ENCODE data around the gene OR6S1. TPM values are rescaled to one million over a fixed set of nuclear protein-coding genes. Genes with fewer than 3 reads are reported as not detected.

Gene OR6S1
- total and polyA plus RNA-seq, 5 donors from 2014 or later: not detected

GRCh38 chr14:20683891-20684661 lies 42.6 kb upstream of the OR6S1 start, which contains the start of gene RNASE4:
Gene RNASE4, plus strand, starts transcription at chr14:20684560. Its CDS starts 14,812 bp downstream, at chr14:20699372.
- peak within 1 kb of the TSS; percentile 93 for H3K4me3 ChIP-seq (ENCODE audit: low read depth, low read length)
- H3K4me1 ChIP-seq (ENCODE audit: control insufficient read depth, insufficient read depth, low read length, poor library complexity, severe bottlenecking): peaks cover 45% of the 10 kb centered on the region
- no peaks in the 10 kb centered on the region for H3K36me3 Mint-ChIP-seq
- no peaks in the 10 kb centered on the region for H3K27me3 Mint-ChIP-seq
- no peaks in the 10 kb centered on the region for H3K27me3 ChIP-seq (ENCODE audit: control insufficient read depth, insufficient read depth, low read length)
- no peaks in the 10 kb centered on the region for H3K9me3 ChIP-seq (ENCODE audit: control insufficient read depth in 2 of 2, low read length in 2 of 2)
- peaks cover 0 to 6% (median 0%) of the 10 kb centered on the region in 7 donors for H3K9me3 Mint-ChIP-seq
- H3K4me3 Mint-ChIP-seq: no peak within 1 kb of the TSS
- no peak within 1 kb of the TSS for H3K27ac Mint-ChIP-seq
- peak within 1 kb of the TSS; percentile 96 for H3K27ac ChIP-seq (ENCODE audit: insufficient read depth, low read length, poor library complexity, severe bottlenecking)
- ATAC-seq (ENCODE audit: low read depth in 2 of 2) (peak; percentile 17 to 32), DNase-seq (peak; percentile 68 to 87 (median 80))
- peaks cover 10 to 35% (median 22%) of the 10 kb centered on the region in 4 donors for H3K4me1 Mint-ChIP-seq
- H3K36me3 ChIP-seq (ENCODE audit: control insufficient read depth, insufficient read depth, low read length): no peaks in the 10 kb centered on the region

- no peaks in the 10 kb centered on the region for H3K27me3 Mint-ChIP-seq
- no peak overlapping the region for H3K4me3 Mint-ChIP-seq
- Histone ChIP-seq H3K9me3 (ENCODE audit: control insufficient read depth in 2 of 2, low read length in 2 of 2) (no peaks in the 10 kb centered on the region), H3K27ac (ENCODE audit: insufficient read depth, low read length, poor library complexity, severe bottlenecking) (peak overlapping the region; percentile 96), H3K4me3 (ENCODE audit: low read depth, low read length) (peak overlapping the region; percentile 93), H3K27me3 (ENCODE audit: control insufficient read depth, insufficient read depth, low read length) (no peaks in the 10 kb centered on the region), H3K4me1 (ENCODE audit: control insufficient read depth, insufficient read depth, low read length, poor library complexity, severe bottlenecking) (peaks cover 45% of the 10 kb centered on the region), H3K36me3 (ENCODE audit: control insufficient read depth, insufficient read depth, low read length) (no peaks in the 10 kb centered on the region)
- peaks cover 0 to 6% (median 0%) of the 10 kb centered on the region in 7 donors for H3K9me3 Mint-ChIP-seq
- peak; percentile 61 to 86 (median 84) for DNase-seq
- no peak overlapping the region for H3K27ac Mint-ChIP-seq
- no peaks in the 10 kb centered on the region for H3K36me3 Mint-ChIP-seq
- peak; percentile 33 to 37 for ATAC-seq (ENCODE audit: low read depth in 2 of 2)
- H3K4me1 Mint-ChIP-seq: peaks cover 10 to 35% (median 22%) of the 10 kb centered on the region in 4 donors
Observed at GRCh38 chr14:20683125-20683890, 41.8 kb upstream of the OR6S1 start.

GRCh38 chr14:20682435-20683124 lies 41.1 kb upstream of the OR6S1 start:
- ATAC-seq (ENCODE audit: low read depth in 2 of 2): peak; percentile 66 to 70
- H3K4me1 ChIP-seq (ENCODE audit: control insufficient read depth, insufficient read depth, low read length, poor library complexity, severe bottlenecking): peaks cover 45% of the 10 kb centered on the region
- peak overlapping the region; percentile 93 for H3K4me3 ChIP-seq (ENCODE audit: low read depth, low read length)

GRCh38 chr14:20682127-20682434 lies 40.6 kb upstream of the OR6S1 start:
- no peaks in the 10 kb centered on the region for H3K9me3 ChIP-seq (ENCODE audit: control insufficient read depth in 2 of 2, low read length in 2 of 2)
- no peak for ATAC-seq (ENCODE audit: low read depth in 2 of 2)
- H3K36me3 ChIP-seq (ENCODE audit: control insufficient read depth, insufficient read depth, low read length): no peaks in the 10 kb centered on the region
- no peaks in the 10 kb centered on the region for H3K27me3 Mint-ChIP-seq
- H3K4me3 ChIP-seq (ENCODE audit: low read depth, low read length): peak overlapping the region; percentile 93
- H3K4me1 Mint-ChIP-seq: peaks cover 10 to 35% (median 21%) of the 10 kb centered on the region in 4 donors
- peak overlapping the region; percentile 96 for H3K27ac ChIP-seq (ENCODE audit: insufficient read depth, low read length, poor library complexity, severe bottlenecking)
- no peak for DNase-seq
- H3K27me3 ChIP-seq (ENCODE audit: control insufficient read depth, insufficient read depth, low read length): no peaks in the 10 kb centered on the region
- no peak overlapping the region for H3K4me3 Mint-ChIP-seq
- H3K36me3 Mint-ChIP-seq: no peaks in the 10 kb centered on the region
- no peak overlapping the region for H3K27ac Mint-ChIP-seq
- peaks cover 45% of the 10 kb centered on the region for H3K4me1 ChIP-seq (ENCODE audit: control insufficient read depth, insufficient read depth, low read length, poor library complexity, severe bottlenecking)
- H3K9me3 Mint-ChIP-seq: peaks cover 0 to 6% (median 0%) of the 10 kb centered on the region in 7 donors

More at GRCh38 chr14:20682435-20683124, 41.1 kb upstream of the OR6S1 start:
- peaks cover 0 to 6% (median 0%) of the 10 kb centered on the region in 7 donors for H3K9me3 Mint-ChIP-seq
- Histone ChIP-seq H3K9me3 (ENCODE audit: control insufficient read depth in 2 of 2, low read length in 2 of 2) (no peaks in the 10 kb centered on the region), H3K27me3 (ENCODE audit: control insufficient read depth, insufficient read depth, low read length) (no peaks in the 10 kb centered on the region), H3K27ac (ENCODE audit: insufficient read depth, low read length, poor library complexity, severe bottlenecking) (peak overlapping the region; percentile 96), H3K36me3 (ENCODE audit: control insufficient read depth, insufficient read depth, low read length) (no peaks in the 10 kb centered on the region)
- peaks cover 10 to 35% (median 22%) of the 10 kb centered on the region in 4 donors for H3K4me1 Mint-ChIP-seq
- H3K36me3 Mint-ChIP-seq: no peaks in the 10 kb centered on the region
- H3K27me3 Mint-ChIP-seq: no peaks in the 10 kb centered on the region
- H3K27ac Mint-ChIP-seq: no peak overlapping the region
- peak; percentile 76 to 88 (median 85) for DNase-seq
- H3K4me3 Mint-ChIP-seq: no peak overlapping the region

- Mint-ChIP-seq H3K36me3 (no peaks in the 10 kb centered on the region), H3K27me3 (no peaks in the 10 kb centered on the region), H3K4me3 (no peak overlapping the region), H3K9me3 (peaks cover 0 to 6% (median 0%) of the 10 kb centered on the region in 7 donors), H3K4me1 (peaks cover 10 to 35% (median 21%) of the 10 kb centered on the region in 4 donors), H3K27ac (no peak overlapping the region)
- ATAC-seq (ENCODE audit: low read depth in 2 of 2) (peak; percentile 10 to 27), DNase-seq (peak; percentile 79 to 90 (median 87))
- H3K4me1 ChIP-seq (ENCODE audit: control insufficient read depth, insufficient read depth, low read length, poor library complexity, severe bottlenecking): peaks cover 45% of the 10 kb centered on the region
- H3K27ac ChIP-seq (ENCODE audit: insufficient read depth, low read length, poor library complexity, severe bottlenecking): peak overlapping the region; percentile 96
- no peaks in the 10 kb centered on the region for H3K27me3 ChIP-seq (ENCODE audit: control insufficient read depth, insufficient read depth, low read length)
- H3K36me3 ChIP-seq (ENCODE audit: control insufficient read depth, insufficient read depth, low read length): no peaks in the 10 kb centered on the region
- peak overlapping the region; percentile 93 for H3K4me3 ChIP-seq (ENCODE audit: low read depth, low read length)
- H3K9me3 ChIP-seq (ENCODE audit: control insufficient read depth in 2 of 2, low read length in 2 of 2): no peaks in the 10 kb centered on the region
Observed at GRCh38 chr14:20681348-20682126, 40.0 kb upstream of the OR6S1 start.

GRCh38 chr14:20680843-20681347 lies 39.4 kb upstream of the OR6S1 start:
- peak; percentile 18 to 22 for ATAC-seq (ENCODE audit: low read depth in 2 of 2)
- Mint-ChIP-seq H3K4me3 (no peak overlapping the region), H3K36me3 (no peaks in the 10 kb centered on the region)

More at GRCh38 chr14:20680843-20681347, 39.4 kb upstream of the OR6S1 start:
- no peaks in the 10 kb centered on the region for H3K27me3 ChIP-seq (ENCODE audit: control insufficient read depth, insufficient read depth, low read length)
- H3K27ac ChIP-seq (ENCODE audit: insufficient read depth, low read length, poor library complexity, severe bottlenecking): peak overlapping the region; percentile 96
- H3K27ac Mint-ChIP-seq: no peak overlapping the region
- peaks cover 45% of the 10 kb centered on the region for H3K4me1 ChIP-seq (ENCODE audit: control insufficient read depth, insufficient read depth, low read length, poor library complexity, severe bottlenecking)
- no peaks in the 10 kb centered on the region for H3K9me3 ChIP-seq (ENCODE audit: control insufficient read depth in 2 of 2, low read length in 2 of 2)
- no peak for DNase-seq
- no peaks in the 10 kb centered on the region for H3K27me3 Mint-ChIP-seq
- H3K4me1 Mint-ChIP-seq: peaks cover 10 to 35% (median 20%) of the 10 kb centered on the region in 4 donors
- peak overlapping the region; percentile 93 for H3K4me3 ChIP-seq (ENCODE audit: low read depth, low read length)
- H3K9me3 Mint-ChIP-seq: peaks cover 0 to 6% (median 0%) of the 10 kb centered on the region in 7 donors
- H3K36me3 ChIP-seq (ENCODE audit: control insufficient read depth, insufficient read depth, low read length): no peaks in the 10 kb centered on the region
